GM19239 (cell line): ENCODE measurements around the gene OOEP.

Experiments
- DNase-seq: peaks from one replicate; pipeline ENCODE4 v3.0.0; 2011; ENCODE audit warnings: low spot score; ENCODE audit not compliant: insufficient read length
- FAIRE-seq: peaks from 2 replicates; lab custom pipeline; 2011; peaks lifted over from hg19 to GRCh38; lab: Jason Lieb, UNC

The OOEP gene

GRCh38 chr6:73368675-73369074 lies 1.0 kb downstream of the OOEP start:
- FAIRE-seq = no peak
- no peak for DNase-seq

GRCh38 chr6:73367761-73368355 lies 1.8 kb downstream of the OOEP start:
- no peak for FAIRE-seq
- no peak for DNase-seq

GRCh38 chr6:73364549-73364948 lies 5.1 kb downstream of the OOEP start:
- FAIRE-seq (no peak), DNase-seq (no peak)

GRCh38 chr6:73364121-73364520 lies 5.6 kb downstream of the OOEP start:
- FAIRE-seq = no peak
- DNase-seq = no peak

- DNase-seq (no peak), FAIRE-seq (no peak)
Observed at GRCh38 chr6:73363537-73363875, 6.2 kb downstream of the OOEP start.

- no peak for DNase-seq
- no peak for FAIRE-seq
Observed at GRCh38 chr6:73362869-73363536, 6.7 kb downstream of the OOEP start.

GRCh38 chr6:73362358-73362757 lies 7.3 kb downstream of the OOEP start, which contains the start of gene KHDC3L:
TSS of gene KHDC3L (plus strand) at chr6:73362658. CDS start at chr6:73362730, 72 bp downstream.
- no peak for FAIRE-seq
- no peak for DNase-seq

GRCh38 chr6:73353636-73354593 lies 15.8 kb downstream of the OOEP start, which contains the start of gene DPPA5:
TSS of gene DPPA5 (minus strand) at chr6:73354276. CDS start at chr6:73354225, 51 bp downstream.
- FAIRE-seq = no peak
- no peak for DNase-seq

GRCh38 chr6:73349311-73349710 lies 20.4 kb downstream of the OOEP start:
- DNase-seq = no peak
- no peak for FAIRE-seq

GRCh38 chr6:73348550-73349204 lies 21.0 kb downstream of the OOEP start:
- no peak for FAIRE-seq
- no peak for DNase-seq

GRCh38 chr6:73343164-73343563 lies 26.5 kb downstream of the OOEP start:
- DNase-seq (no peak), FAIRE-seq (no peak)

GRCh38 chr6:73342174-73342573 lies 27.5 kb downstream of the OOEP start:
- DNase-seq (no peak), FAIRE-seq (no peak)

- DNase-seq = no peak
- no peak for FAIRE-seq
Observed at GRCh38 chr6:73341335-73341734, 28.4 kb downstream of the OOEP start.

- FAIRE-seq (no peak), DNase-seq (no peak)
Observed at GRCh38 chr6:73340048-73340447, 29.6 kb downstream of the OOEP start.

GRCh38 chr6:73339340-73339739 lies 30.4 kb downstream of the OOEP start:
- DNase-seq (no peak), FAIRE-seq (no peak)

GRCh38 chr6:73329201-73329600 lies 40.5 kb downstream of the OOEP start:
- no peak for FAIRE-seq
- no peak for DNase-seq

- DNase-seq (no peak), FAIRE-seq (no peak)
Observed at GRCh38 chr6:73328790-73329189, 40.9 kb downstream of the OOEP start.

- no peak for FAIRE-seq
Observed at GRCh38 chr6:73325656-73326055, 44.0 kb downstream of the OOEP start.

GRCh38 chr6:73323323-73323722 lies 46.4 kb downstream of the OOEP start:
- DNase-seq (no peak), FAIRE-seq (no peak)

More at GRCh38 chr6:73325656-73326055, 44.0 kb downstream of the OOEP start:
- DNase-seq = no peak
